Measurements from ENCODE around the gene DGKE. TPM values are rescaled to one million over a fixed set of nuclear protein-coding genes. Genes with fewer than 3 reads are reported as not detected.

DGKE gene
- total RNA-seq, 1 donor from 2014 or later, result 11.8 TPM

- DNase-seq (ENCODE audit: extremely low read depth, low read depth, low spot score), result no peak
Observed at GRCh38 chr17:56887552-56888467, 53.9 kb downstream of the DGKE start.

- DNase-seq (ENCODE audit: extremely low read depth, low read depth, low spot score), result no peak
Observed at GRCh38 chr17:56890390-56890789, 56.4 kb downstream of the DGKE start.

- no peak for DNase-seq (ENCODE audit: extremely low read depth, low read depth, low spot score)
Observed at GRCh38 chr17:56890906-56891674, 57.1 kb downstream of the DGKE start.

GRCh38 chr17:56891751-56892150 lies 57.8 kb downstream of the DGKE start:
- DNase-seq (ENCODE audit: extremely low read depth, low read depth, low spot score), result no peak

- DNase-seq (ENCODE audit: extremely low read depth, low read depth, low spot score), result no peak
Observed at GRCh38 chr17:56892333-56892732, 58.4 kb downstream of the DGKE start.

GRCh38 chr17:56893503-56893902 lies 59.6 kb downstream of the DGKE start:
- DNase-seq (ENCODE audit: extremely low read depth, low read depth, low spot score), result no peak

- DNase-seq (ENCODE audit: extremely low read depth, low read depth, low spot score), result no peak
Observed at GRCh38 chr17:56894859-56895455, 61.0 kb downstream of the DGKE start.

- no peak for DNase-seq (ENCODE audit: extremely low read depth, low read depth, low spot score)
Observed at GRCh38 chr17:56896217-56896967, 62.4 kb downstream of the DGKE start.

GRCh38 chr17:56896968-56897359 lies 63.0 kb downstream of the DGKE start:
- no peak for DNase-seq (ENCODE audit: extremely low read depth, low read depth, low spot score)

- DNase-seq (ENCODE audit: extremely low read depth, low read depth, low spot score), result no peak
Observed at GRCh38 chr17:56897646-56898424, 63.9 kb downstream of the DGKE start.

- no peak for DNase-seq (ENCODE audit: extremely low read depth, low read depth, low spot score)
Observed at GRCh38 chr17:56898874-56899273, 64.9 kb downstream of the DGKE start.

GRCh38 chr17:56899403-56899802 lies 65.5 kb downstream of the DGKE start:
- no peak for DNase-seq (ENCODE audit: extremely low read depth, low read depth, low spot score)

- DNase-seq (ENCODE audit: extremely low read depth, low read depth, low spot score), result no peak
Observed at GRCh38 chr17:56902348-56902747, 68.4 kb downstream of the DGKE start.

GRCh38 chr17:56903560-56903959 lies 69.6 kb downstream of the DGKE start:
- no peak for DNase-seq (ENCODE audit: extremely low read depth, low read depth, low spot score)

- no peak for DNase-seq (ENCODE audit: extremely low read depth, low read depth, low spot score)
Observed at GRCh38 chr17:56908001-56908542, 74.1 kb downstream of the DGKE start.

- no peak for DNase-seq (ENCODE audit: extremely low read depth, low read depth, low spot score)
Observed at GRCh38 chr17:56909742-56910508, 76.0 kb downstream of the DGKE start.

- DNase-seq (ENCODE audit: extremely low read depth, low read depth, low spot score), result no peak
Observed at GRCh38 chr17:56910509-56911235, 76.7 kb downstream of the DGKE start.

Data from glomerular endothelial cell (primary cell).